GM18867 (cell line): ENCODE measurements around the gene HLA-DRB1.
"Not testable (repeated sequence)": the region's sequence is repeated elsewhere in the genome, so short reads cannot be mapped to it uniquely, and the experiment has no call there.

ENCODE experiments used
- ATAC-seq: cut with Tn5 transposase; IDR thresholded peaks from one replicate; pipeline ENCODE4 v1.9.1; 2021; ENCODE audit warnings: mild to moderate bottlenecking, moderate library complexity; ENCODE audit not compliant: unreplicated experiment

The HLA-DRB1 gene

DNA sequence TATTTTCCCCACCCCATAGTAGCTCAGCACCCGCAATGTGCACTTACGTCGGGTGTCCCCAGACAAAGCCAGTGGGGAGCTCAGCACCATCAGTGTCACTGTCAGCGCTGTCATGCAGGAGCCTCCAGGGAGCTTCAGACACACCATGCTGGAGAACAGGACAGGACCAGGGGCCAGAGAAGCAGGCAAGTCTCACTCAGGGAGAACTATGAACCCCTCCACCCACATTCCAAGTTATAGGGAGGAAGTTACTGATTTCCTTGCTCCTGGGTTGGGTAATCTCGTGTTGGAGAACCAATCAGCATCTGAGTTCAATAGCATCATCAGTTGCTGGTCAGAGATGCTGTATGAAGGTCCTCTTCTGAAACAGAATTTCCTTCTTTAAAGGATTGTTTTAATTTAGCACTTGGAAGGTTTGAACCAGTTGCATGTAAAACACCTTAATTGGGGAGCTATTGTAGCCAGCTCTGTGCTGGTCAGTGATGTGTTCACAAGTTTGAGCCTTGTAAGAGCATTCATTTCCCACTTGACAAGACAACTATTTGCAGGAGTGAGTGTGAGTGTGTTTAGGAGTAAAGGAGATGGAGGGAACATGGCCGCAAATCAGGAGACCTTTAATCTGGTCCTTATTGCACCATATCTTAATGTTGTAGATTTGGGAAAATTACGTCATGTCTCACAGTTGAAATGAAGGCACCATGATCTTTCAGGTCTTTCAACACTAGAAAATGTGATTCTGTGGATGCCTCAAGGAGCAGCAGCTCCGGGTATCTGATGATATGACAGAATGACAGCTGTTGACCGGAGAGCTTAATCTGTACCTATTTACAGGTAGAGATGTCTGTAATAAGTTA is at the start of gene HLA-DRB1:
Gene HLA-DRB1 (minus strand): TSS at position 253 of the 854 bp plus-strand sequence. CDS start 106 bp downstream, at position 147.
- ATAC-seq: peak; percentile 84

DNA sequence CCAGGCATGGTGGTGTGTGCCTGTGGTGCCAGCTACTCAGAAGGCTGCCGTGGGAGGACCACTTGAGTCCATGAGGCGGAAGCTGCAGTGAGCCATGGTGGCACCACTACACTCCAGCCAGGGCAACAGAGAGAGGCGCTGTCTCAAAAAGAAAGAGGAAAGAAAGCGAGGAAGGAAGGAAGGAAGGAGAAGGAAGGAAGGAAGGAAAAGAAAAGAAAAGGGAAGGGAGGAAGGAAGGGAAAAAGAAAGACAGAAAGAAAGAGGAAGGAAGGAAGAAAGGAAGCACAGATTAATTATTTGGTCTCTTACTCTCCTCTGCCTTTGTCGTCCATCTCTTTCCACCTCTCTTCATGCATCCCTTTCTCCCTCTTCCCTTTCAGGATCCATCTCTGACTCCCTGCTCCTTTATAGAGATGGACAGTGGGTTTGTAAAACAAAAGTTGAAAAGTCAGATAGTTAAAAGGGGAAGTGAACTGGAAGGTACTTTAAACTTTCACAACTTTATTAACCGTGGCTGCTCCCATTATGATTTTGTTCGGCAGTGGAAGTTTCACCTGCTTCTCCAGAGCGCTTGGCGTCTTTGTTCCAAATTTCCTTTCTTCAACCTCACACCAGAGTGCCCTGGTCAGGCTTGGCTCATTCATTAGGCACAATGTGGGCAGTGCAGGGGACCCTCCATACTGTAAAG is 49.0 kb upstream of the HLA-DRB1 start:
- ATAC-seq: no peak

DNA sequence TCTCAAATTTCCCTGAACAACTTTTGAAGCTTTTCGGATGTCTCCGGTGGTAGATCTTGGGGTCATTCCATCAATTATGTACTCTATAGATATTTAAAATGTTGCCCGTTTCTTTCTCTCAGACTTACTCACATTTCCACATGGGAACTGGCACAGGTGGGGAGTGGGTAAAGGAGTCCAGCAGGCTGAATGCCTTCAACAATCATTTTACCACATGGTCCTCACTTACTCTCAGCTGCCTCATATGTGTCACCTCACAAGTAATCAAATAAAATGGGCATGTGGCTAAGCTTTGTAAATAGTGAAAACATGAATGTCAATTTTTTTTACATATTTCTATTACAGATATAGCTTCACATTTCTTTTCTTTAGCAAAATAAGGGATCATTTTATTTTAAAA is 48.2 kb upstream of the HLA-DRB1 start:
- no peak for ATAC-seq

DNA sequence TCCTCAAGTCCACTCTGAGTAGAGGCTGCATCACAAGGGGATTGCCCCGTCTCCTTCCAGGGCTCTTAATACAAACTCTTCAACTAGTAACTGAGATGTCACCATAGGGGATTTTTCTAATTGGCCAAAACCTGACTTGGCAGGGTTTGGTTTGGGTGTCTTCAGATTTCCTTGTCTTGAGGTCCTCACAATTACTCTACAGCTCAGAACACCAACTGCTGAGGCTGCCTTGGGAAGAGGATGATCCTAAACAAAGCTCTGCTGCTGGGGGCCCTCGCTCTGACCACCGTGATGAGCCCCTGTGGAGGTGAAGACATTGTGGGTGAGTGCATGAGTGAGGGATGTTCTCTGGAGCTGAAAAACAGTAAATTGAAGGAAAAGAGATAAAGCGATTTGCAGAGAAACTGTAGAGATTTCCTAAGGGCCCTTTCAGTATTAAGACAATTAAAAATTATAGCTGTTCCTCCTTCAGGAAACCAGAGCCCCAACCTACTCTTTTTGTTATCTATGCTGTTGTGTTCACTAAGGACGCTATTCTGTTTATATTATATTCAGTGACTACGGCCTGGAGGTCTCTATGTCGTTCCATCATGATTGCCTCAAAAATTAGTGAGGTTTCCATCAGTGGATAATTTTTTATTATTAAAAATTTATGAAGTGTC is 47.7 kb upstream of the HLA-DRB1 start, which contains the start of gene HLA-DQA1:
Gene HLA-DQA1 (plus strand): TSS at position 188 of the 662 bp plus-strand sequence. CDS start 53 bp downstream, at position 241.
- peak; percentile 71 for ATAC-seq

DNA sequence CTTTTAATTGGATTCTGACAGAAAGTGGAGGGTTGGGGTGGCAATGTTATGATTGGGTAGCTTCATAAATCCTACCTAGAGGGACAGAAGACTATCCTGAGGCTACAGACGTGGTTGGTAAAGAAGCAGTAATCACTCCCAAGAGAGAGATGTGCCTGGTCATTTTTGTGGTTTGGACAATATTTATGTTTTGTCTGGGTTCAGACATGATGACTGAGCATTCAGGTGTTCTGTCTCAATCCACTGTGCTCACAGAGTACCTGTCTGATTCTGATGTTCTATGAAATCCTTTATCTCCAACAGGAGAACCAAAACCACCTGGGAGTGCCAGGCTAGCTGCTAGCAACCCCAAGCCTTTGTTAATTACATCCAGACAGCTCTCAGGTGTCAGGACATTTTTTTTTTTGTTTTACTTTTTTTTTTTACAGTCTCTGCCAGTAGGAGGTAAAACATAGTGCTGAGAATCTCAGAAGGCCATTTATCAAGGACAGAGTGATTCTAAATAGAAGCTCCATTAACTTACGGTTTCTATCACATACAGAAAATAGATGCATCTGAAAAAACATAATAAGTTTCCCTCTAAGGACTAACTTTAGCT is 46.0 kb upstream of the HLA-DRB1 start:
- no peak for ATAC-seq

DNA sequence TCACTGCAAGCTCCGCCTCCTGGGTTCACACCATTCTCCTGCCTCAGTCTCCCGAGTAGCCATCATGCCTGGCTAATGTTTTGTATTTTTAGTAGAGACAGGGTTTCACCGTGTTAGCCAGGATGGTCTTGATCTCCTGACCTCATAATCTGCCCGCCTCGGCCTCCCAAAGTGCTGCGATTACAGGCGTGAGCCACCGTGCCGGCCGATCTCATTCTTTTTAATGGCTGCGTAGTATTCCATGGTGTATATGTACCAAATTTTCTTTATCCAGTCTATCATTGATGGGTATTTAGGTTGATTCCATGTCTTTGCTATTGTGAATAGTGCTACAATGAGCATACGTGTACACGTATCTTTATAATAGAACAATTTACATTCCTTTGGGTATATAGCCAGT is 40.1 kb upstream of the HLA-DRB1 start:
- ATAC-seq: not testable (repeated sequence)

DNA sequence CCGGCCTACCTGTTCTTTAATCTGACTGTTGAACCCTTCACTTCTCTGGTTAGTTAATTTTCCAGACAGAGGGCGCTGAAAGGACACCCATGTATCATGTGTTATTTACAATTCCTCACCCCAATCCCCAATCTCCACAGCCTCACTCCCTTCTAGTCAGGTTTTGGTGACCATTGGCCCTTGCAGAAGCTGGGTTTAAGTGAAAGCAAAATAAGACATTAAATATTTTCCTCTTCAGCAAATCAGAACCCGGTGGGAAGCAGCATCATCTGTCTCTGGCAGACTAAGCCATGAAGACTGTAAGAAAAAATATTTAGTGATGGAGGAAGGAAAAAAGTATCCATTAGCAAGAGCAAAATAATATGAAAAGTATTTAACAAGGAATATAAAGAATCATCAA is 38.2 kb upstream of the HLA-DRB1 start:
- ATAC-seq: no peak

DNA sequence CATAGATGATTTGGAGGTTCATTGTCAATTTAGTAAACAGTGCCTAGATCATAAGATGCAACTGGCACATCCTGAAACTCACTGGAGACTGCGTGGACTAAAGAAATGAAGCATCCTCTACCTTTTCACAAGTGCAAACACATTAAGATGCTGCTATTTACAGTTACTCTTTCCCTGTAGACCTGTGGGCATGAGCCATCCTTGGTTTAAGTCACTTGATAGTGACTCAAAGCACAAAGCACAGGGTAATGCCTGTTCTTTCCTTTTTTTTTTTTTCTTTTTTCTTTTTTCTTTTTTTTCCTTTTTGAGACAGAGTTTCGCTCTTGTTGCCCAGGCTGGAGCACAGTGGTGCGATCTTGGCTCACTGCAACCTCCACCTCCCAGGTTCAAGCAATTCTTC is 37.6 kb upstream of the HLA-DRB1 start:
- no peak for ATAC-seq

DNA sequence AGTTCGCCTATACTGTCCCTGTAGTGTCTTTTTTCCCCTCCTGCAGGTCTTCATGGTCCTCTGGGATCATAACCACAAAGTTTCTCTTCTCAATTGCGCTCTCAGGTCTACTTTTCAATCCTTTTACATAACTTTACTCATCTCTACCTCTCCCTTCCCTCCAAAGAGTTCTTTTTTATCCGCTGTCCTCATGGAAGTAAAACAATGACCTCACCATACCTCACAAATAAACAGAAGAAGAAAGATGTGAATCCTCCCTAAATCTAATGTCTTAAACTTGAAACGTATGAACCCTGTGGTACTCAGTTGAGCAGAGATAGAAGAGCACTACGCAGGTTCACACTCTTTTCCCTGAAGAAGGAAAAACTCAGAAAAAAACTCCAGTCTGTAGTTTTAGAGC is 35.5 kb upstream of the HLA-DRB1 start:
- ATAC-seq: no peak

DNA sequence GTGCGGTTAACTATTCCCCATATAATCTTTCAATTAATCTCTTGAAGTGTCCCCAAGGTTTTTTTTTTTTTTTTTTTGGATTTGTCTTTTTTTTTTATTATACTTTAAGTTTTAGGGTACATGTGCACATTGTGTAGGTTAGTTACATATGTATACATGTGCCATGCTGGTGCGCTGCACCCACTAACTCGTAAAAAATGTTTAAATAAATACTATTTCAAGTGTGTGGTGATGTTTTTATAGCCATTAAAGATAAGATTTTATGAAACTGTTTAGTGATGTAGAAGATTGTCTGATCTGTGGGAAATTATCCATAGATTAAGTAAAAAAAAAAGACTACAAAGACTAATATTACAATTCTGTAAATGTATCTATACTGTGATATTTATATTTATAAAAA is 34.9 kb upstream of the HLA-DRB1 start:
- ATAC-seq: no peak

DNA sequence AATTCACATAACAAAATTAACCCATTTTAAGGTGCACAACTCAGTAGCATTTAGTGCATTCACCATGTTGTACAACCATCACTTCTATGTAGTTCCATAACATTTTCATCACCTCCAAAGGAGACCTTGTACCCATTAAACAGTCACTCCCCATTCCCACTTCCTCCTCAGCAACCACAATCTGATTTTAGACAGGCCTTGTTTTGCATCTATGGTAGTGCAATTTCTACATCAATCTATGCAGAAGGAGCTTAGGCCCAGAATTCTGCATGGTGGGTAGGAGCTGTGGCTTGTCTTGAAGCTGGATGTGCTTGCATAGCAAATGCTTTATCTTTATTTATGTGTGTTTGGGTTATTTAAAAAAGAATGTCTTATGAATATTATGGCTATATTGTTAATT is 34.0 kb upstream of the HLA-DRB1 start:
- ATAC-seq: no peak

DNA sequence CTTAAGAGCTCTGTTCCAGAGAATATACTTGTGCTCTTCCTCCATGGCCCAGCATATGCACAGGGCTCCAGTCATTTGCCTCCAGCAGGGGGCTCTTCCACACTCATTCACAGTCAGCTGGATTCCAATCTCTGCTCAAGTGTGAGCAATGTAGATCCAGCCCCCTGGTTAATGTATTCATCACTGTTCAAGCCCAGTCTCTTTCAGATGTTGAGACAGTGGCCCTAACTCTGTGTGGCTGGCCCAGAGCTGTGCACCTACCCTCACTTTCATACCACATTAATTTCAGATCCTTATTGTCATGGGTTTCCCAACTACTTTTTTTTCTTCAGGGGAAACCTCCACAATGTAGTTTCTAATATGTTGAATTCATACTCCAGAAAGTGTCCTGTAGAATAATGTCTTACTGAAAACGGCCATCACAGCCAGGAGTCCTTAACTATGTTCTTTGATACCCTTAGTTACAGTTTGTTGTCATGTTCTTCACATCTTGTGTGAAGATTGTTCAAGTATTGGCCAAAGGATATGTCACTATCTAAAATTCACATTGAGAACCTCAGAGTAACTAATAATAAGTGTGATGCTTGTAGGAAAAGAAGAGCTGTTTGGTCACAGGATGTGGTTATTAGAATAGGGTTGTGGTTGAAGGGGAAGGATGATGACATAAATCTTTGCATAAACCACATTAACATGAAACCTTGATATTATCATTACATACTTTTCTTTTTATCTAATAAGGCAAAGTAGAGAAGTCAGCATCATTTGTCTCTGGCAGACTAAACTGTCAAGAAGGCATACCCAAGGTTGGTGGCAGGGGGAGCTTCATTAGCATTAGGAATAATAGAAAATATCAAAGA is 33.1 kb upstream of the HLA-DRB1 start:
- peak; percentile 75 for ATAC-seq

DNA sequence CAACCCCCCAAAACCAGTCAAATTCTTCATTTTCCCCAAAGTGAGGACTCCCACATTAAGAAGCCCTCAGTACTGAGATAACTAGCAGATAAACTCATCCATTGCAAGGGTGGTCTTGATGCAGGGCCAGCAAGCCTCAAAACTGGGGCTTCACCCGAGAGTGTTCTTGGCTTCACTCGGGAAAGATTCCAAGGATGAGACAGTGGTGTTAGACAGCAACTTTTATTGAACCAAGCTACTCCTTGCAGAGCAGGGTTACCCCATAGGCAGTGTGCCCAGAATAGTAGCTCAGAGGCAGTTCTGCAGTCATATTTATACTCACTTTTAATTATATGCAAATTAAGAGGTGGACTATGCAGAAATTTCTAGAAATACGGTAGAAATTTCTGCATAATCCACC is 31.7 kb upstream of the HLA-DRB1 start:
- ATAC-seq: no peak

DNA sequence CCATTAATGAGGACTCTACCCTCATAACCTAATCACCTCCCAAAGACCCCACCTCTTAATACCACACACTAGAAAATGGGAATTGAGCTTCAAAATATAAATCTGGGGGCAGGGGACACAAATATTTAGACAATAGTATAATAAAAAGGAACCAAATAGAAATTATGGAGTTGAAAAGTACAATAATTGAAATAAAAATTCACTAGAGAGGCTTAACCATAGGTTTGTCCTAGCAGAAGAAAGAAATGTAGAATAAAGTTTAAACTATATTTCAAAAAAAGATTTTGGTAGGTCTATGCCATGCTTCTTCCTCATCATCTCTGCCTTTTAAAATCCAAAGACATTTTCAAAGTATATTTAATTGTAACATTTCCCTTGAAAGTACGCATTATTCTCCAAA is 28.1 kb upstream of the HLA-DRB1 start:
- no peak for ATAC-seq

DNA sequence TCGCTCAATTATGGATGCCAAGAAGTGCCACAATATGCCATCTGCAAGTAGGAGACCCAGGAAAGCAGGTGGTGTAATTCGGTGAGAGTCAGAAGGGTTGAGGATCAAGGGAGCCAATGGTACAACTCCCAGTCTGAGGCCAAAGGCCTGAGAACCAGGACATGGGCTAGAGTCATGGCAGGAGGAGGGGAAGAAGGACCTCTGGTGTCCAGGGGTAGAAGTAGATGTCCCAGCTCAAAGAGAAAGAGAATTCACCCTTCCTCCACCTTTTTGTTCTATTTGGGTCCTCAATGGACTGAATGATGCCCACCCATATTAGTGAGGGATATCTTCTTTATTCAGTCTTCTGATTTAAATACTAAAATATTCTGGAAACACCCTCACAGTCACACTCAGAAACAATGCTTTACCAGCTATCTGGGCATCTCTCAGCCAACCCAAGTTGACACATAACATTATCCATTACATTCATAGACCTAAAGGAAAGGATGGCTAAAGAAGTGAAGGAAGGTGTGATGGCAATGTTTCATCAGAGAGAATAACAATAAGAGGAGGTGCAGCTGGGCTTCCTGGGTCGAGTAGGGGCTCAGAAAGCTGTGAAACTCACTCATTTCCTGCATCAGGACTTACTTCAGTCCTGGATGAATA is 26.4 kb upstream of the HLA-DRB1 start:
- ATAC-seq: no peak

DNA sequence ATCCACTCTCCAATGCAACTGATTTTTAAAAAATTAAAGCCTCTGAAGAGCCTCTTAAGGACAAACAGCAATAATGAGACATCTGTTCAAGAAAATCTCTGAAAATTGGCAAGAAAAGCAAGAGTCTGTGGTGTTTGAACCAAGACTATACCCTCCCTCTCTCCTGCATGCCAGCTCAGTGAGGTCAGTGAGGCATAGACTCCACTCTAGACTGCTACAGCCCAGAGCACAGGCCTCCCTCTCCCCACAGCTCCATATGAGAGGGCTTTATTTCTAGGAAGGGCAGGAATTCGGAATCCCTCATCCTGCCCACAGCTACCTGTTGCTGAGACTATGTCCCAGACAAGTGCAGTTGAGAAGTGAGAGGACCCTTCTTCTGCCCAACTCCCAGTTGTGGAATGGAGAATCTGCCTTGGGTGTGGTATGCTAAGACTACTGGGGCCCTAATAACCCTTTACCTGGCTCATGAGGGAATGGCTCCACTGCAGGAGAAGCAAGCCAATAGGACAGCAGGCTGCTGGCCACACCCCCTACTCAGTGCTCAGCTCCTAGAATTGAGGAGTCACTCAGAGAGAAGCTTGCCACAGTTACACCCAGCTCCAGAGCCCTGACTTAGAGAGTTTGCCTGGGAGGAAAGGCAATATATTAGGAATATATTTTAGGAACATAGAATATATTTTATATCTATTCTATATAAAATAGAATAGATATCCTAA is 24.9 kb upstream of the HLA-DRB1 start:
- no peak for ATAC-seq

DNA sequence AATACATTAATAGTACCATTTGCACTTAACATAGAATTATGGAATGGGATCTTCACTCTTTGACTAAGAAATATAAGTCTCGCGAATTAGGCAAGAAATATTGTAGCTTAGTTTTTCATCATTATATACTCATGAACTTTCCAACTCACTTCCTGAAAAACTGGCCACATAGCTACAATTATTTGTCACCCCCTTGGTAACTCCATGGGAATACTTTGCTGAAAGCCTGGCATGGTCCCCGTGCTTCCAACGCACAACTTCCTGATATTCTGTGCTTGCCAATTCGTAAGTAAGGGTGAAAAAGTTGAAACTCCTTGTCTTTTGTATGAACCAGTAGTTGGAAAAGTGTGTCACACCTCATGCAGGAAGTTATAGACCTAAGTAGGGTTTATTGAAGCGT is 23.8 kb upstream of the HLA-DRB1 start:
- no peak for ATAC-seq

DNA sequence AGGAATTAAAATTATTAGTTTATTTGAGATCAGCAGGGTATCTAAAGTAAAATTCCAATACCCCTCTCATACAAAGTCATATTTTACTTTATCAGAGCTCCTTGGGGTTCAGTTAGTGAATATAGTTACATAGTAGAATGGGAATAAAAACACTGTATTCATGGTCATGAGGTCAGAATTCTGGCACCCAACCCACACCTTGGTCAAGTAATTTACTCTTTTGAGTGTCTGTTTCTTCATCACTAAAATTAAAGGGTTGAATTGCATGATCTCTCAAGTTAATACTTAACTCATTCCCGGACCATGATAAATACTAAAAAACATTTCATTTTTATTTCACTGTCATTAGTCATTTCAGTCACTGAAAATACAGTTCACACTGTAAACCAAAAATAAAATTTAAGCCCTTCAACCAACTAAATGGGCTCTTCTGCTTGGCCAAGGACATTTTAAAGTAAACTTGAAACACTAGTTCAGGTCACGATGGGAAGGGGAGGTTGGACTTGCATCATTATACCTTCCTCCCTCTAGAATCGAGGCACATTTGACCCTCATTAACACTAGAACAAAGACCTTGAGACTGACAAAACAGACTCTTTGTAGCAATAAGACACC is 21.1 kb upstream of the HLA-DRB1 start:
- no peak for ATAC-seq
